HEK293 (cell line): ENCODE measurements around the gene PEX11G.

Experiments
- GLI4 ChIP-seq: fragments of 450-650 bp; formaldehyde crosslinking; IDR thresholded peaks from 2 replicates; pipeline ENCODE4 v1.5.1; 2016; ENCODE audit warnings: missing biosample characterization, missing genetic modification characterization
- TCF7L2 ChIP-seq: IDR thresholded peaks from 2 replicates; pipeline ENCODE4 v1.6.1; 2011; ENCODE audit warnings: low read depth, mild to moderate bottlenecking, inconsistent platforms, low read length, moderate library complexity, borderline replicate concordance
- ZBTB1 ChIP-seq: fragments of 450-650 bp; formaldehyde crosslinking; IDR thresholded peaks from 2 replicates; pipeline ENCODE4 v1.5.1; 2016; ENCODE audit warnings: missing biosample characterization, missing genetic modification characterization
- ZNF10 ChIP-seq: fragments of 450-650 bp; formaldehyde crosslinking; IDR thresholded peaks from 2 replicates; pipeline ENCODE4 v1.5.1; 2017; ENCODE audit warnings: missing biosample characterization, missing genetic modification characterization
- ZNF146 ChIP-seq: fragments of 450-650 bp; formaldehyde crosslinking; IDR thresholded peaks from 2 replicates; pipeline ENCODE4 v1.5.1; 2016; ENCODE audit warnings: missing biosample characterization, missing genetic modification characterization
- ZNF157 ChIP-seq: fragments of 450-650 bp; formaldehyde crosslinking; IDR thresholded peaks from 2 replicates; pipeline ENCODE4 v1.5.1; 2016; ENCODE audit warnings: missing biosample characterization, missing genetic modification characterization
- ZNF169 ChIP-seq: fragments of 450-650 bp; formaldehyde crosslinking; IDR thresholded peaks from 2 replicates; pipeline ENCODE4 v1.5.1; 2016; ENCODE audit warnings: missing biosample characterization, missing genetic modification characterization
- ZNF221 ChIP-seq: fragments of 450-650 bp; formaldehyde crosslinking; IDR thresholded peaks from 2 replicates; pipeline ENCODE4 v1.5.1; 2017; ENCODE audit warnings: missing biosample characterization, missing genetic modification characterization, borderline replicate concordance
- ZNF302 ChIP-seq: fragments of 450-650 bp; formaldehyde crosslinking; IDR thresholded peaks from 2 replicates; pipeline ENCODE4 v1.5.1; 2016; ENCODE audit warnings: missing biosample characterization, missing genetic modification characterization, low read depth
- ZNF529 ChIP-seq: fragments of 450-650 bp; formaldehyde crosslinking; IDR thresholded peaks from 2 replicates; pipeline ENCODE4 v1.5.1; 2017; ENCODE audit warnings: missing genetic modification characterization, missing biosample characterization; ENCODE audit not compliant: insufficient replicate concordance
- ZNF558 ChIP-seq: fragments of 450-650 bp; formaldehyde crosslinking; IDR thresholded peaks from 2 replicates; pipeline ENCODE4 v1.5.1; 2016; ENCODE audit warnings: missing biosample characterization, missing genetic modification characterization
- ZNF561 ChIP-seq: fragments of 450-650 bp; IDR thresholded peaks from 2 replicates; pipeline ENCODE4 v1.5.1; 2018; ENCODE audit warnings: missing biosample characterization, missing genetic modification characterization, borderline replicate concordance
- ZNF629 ChIP-seq: fragments of 450-650 bp; formaldehyde crosslinking; IDR thresholded peaks from 2 replicates; pipeline ENCODE4 v1.5.1; 2017; ENCODE audit warnings: missing biosample characterization, missing genetic modification characterization
- ZNF707 ChIP-seq: fragments of 450-650 bp; formaldehyde crosslinking; IDR thresholded peaks from 2 replicates; pipeline ENCODE4 v1.5.1; 2016; ENCODE audit warnings: missing biosample characterization, missing genetic modification characterization
- ZNF791 ChIP-seq: fragments of 450-650 bp; formaldehyde crosslinking; IDR thresholded peaks from 2 replicates; pipeline ENCODE4 v1.5.1; 2016; ENCODE audit warnings: missing biosample characterization, missing genetic modification characterization
- ZSCAN16 ChIP-seq: fragments of 450-650 bp; formaldehyde crosslinking; IDR thresholded peaks from 2 replicates; pipeline ENCODE4 v1.5.1; 2016; ENCODE audit warnings: missing biosample characterization, missing genetic modification characterization
- TF ChIP-seq, protein P1 (sequence below): fragments of 450-650 bp; formaldehyde crosslinking; conservative IDR thresholded peaks from 2 replicates; pipeline ENCODE4 v1.5.1; 2016; ENCODE audit warnings: low read depth, missing biosample characterization, missing genetic modification characterization
- TF ChIP-seq, protein P2 (sequence below): fragments of 450-650 bp; formaldehyde crosslinking; IDR thresholded peaks from 2 replicates; pipeline ENCODE4 v1.5.1; 2016; ENCODE audit warnings: missing biosample characterization, missing genetic modification characterization
- TF ChIP-seq, protein P3 (sequence below): fragments of 450-650 bp; formaldehyde crosslinking; IDR thresholded peaks from 2 replicates; pipeline ENCODE4 v1.5.1; 2016; ENCODE audit warnings: missing biosample characterization, missing genetic modification characterization
- TF ChIP-seq, protein P4 (sequence below): fragments of 450-650 bp; IDR thresholded peaks from 2 replicates; pipeline ENCODE4 v1.5.1; 2018; ENCODE audit warnings: missing biosample characterization, mild to moderate bottlenecking, missing genetic modification characterization
- TF ChIP-seq, protein P5 (sequence below): fragments of 450-650 bp; formaldehyde crosslinking; IDR thresholded peaks from 2 replicates; pipeline ENCODE4 v1.5.1; 2017; ENCODE audit warnings: missing biosample characterization, missing genetic modification characterization

The PEX11G gene

DNA sequence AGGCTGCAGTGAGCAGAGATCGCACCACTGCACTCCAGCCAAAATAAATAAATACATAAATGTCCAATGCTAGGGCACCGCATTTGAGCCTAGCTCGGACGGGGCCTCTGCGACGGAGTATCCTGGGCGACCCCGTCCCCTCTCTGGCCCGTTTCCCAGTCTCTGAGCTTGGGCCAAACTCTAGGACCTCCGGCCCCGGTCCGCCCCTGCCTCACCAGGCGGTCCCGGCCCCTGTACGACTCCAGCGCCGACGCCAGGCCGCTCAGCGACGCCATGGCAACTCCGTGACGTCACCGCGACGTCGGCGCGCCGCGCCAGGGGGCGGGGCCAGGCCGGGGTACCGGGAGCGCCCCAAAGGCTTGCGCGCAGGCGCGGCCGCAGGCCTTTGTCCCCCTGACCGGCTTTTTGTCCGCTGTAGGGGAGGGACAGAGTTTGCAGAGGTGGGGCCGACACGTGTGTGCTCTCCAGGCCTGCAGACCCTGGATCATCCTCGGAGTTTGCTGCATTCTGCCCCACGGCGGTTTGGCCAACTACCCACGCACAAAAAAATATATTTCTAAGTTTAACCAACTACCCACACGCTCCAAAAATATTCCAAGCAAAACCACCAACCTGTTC, at the start of gene PEX11G (continued):
- TF ChIP-seq, protein P1, sequence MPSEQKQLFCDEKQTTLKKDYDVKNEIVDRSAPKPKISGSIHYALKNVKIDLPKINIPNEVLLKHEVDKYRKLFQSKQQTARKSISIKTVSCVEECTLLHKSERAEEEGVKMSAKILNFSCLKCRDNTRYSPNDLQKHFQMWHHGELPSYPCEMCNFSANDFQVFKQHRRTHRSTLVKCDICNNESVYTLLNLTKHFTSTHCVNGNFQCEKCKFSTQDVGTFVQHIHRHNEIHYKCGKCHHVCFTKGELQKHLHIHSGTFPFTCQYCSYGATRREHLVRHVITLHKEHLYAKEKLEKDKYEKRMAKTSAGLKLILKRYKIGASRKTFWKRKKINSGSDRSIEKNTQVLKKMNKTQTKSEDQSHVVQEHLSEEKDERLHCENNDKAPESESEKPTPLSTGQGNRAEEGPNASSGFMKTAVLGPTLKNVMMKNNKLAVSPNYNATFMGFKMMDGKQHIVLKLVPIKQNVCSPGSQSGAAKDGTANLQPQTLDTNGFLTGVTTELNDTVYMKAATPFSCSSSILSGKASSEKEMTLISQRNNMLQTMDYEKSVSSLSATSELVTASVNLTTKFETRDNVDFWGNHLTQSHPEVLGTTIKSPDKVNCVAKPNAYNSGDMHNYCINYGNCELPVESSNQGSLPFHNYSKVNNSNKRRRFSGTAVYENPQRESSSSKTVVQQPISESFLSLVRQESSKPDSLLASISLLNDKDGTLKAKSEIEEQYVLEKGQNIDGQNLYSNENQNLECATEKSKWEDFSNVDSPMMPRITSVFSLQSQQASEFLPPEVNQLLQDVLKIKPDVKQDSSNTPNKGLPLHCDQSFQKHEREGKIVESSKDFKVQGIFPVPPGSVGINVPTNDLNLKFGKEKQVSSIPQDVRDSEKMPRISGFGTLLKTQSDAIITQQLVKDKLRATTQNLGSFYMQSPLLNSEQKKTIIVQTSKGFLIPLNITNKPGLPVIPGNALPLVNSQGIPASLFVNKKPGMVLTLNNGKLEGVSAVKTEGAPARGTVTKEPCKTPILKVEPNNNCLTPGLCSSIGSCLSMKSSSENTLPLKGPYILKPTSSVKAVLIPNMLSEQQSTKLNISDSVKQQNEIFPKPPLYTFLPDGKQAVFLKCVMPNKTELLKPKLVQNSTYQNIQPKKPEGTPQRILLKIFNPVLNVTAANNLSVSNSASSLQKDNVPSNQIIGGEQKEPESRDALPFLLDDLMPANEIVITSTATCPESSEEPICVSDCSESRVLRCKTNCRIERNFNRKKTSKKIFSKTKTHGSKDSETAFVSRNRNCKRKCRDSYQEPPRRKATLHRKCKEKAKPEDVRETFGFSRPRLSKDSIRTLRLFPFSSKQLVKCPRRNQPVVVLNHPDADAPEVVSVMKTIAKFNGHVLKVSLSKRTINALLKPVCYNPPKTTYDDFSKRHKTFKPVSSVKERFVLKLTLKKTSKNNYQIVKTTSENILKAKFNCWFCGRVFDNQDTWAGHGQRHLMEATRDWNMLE (tag by site-specific recombination), result 0 out of 2 replicates have a peak, but pooled peaks have one; percentile 10
- TF ChIP-seq ZNF221, result no peak
- TF ChIP-seq ZSCAN16 (tag by site-specific recombination), result no peak
- peak; percentile 99 for TF ChIP-seq ZNF629 (tag by site-specific recombination)
- TF ChIP-seq ZNF561 (tag by site-specific recombination), result peak; percentile 34; the same call in 1 of the 2 replicates
- TF ChIP-seq, protein P2, sequence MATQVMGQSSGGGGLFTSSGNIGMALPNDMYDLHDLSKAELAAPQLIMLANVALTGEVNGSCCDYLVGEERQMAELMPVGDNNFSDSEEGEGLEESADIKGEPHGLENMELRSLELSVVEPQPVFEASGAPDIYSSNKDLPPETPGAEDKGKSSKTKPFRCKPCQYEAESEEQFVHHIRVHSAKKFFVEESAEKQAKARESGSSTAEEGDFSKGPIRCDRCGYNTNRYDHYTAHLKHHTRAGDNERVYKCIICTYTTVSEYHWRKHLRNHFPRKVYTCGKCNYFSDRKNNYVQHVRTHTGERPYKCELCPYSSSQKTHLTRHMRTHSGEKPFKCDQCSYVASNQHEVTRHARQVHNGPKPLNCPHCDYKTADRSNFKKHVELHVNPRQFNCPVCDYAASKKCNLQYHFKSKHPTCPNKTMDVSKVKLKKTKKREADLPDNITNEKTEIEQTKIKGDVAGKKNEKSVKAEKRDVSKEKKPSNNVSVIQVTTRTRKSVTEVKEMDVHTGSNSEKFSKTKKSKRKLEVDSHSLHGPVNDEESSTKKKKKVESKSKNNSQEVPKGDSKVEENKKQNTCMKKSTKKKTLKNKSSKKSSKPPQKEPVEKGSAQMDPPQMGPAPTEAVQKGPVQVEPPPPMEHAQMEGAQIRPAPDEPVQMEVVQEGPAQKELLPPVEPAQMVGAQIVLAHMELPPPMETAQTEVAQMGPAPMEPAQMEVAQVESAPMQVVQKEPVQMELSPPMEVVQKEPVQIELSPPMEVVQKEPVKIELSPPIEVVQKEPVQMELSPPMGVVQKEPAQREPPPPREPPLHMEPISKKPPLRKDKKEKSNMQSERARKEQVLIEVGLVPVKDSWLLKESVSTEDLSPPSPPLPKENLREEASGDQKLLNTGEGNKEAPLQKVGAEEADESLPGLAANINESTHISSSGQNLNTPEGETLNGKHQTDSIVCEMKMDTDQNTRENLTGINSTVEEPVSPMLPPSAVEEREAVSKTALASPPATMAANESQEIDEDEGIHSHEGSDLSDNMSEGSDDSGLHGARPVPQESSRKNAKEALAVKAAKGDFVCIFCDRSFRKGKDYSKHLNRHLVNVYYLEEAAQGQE (tag by site-specific recombination), result no peak
- no peak for TF ChIP-seq ZNF707 (tag by site-specific recombination)
- no peak for TF ChIP-seq ZNF169 (tag by site-specific recombination)
- no peak for TF ChIP-seq GLI4 (tag by site-specific recombination)
- TF ChIP-seq ZNF791 (tag by site-specific recombination), result no peak
- TF ChIP-seq, protein P3, sequence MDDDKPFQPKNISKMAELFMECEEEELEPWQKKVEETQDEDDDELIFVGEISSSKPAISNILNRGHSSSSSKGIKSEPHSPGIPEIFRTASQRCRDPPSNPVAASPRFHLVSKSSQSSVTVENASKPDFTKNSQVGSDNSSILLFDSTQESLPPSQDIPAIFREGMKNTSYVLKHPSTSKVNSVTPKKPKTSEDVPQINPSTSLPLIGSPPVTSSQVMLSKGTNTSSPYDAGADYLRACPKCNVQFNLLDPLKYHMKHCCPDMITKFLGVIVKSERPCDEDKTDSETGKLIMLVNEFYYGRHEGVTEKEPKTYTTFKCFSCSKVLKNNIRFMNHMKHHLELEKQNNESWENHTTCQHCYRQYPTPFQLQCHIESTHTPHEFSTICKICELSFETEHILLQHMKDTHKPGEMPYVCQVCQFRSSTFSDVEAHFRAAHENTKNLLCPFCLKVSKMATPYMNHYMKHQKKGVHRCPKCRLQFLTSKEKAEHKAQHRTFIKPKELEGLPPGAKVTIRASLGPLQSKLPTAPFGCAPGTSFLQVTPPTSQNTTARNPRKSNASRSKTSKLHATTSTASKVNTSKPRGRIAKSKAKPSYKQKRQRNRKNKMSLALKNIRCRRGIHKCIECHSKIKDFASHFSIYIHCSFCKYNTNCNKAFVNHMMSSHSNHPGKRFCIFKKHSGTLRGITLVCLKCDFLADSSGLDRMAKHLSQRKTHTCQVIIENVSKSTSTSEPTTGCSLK (tag by site-specific recombination), result no peak
- no peak for TF ChIP-seq ZBTB1
- TF ChIP-seq, protein P4, sequence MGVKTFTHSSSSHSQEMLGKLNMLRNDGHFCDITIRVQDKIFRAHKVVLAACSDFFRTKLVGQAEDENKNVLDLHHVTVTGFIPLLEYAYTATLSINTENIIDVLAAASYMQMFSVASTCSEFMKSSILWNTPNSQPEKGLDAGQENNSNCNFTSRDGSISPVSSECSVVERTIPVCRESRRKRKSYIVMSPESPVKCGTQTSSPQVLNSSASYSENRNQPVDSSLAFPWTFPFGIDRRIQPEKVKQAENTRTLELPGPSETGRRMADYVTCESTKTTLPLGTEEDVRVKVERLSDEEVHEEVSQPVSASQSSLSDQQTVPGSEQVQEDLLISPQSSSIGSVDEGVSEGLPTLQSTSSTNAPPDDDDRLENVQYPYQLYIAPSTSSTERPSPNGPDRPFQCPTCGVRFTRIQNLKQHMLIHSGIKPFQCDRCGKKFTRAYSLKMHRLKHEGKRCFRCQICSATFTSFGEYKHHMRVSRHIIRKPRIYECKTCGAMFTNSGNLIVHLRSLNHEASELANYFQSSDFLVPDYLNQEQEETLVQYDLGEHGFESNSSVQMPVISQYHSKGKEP (tag by site-specific recombination), result no peak
- no peak for TF ChIP-seq TCF7L2
- TF ChIP-seq ZNF529, result no peak
- no peak for TF ChIP-seq ZNF10 (tag by site-specific recombination)
- no peak for TF ChIP-seq ZNF146 (tag by site-specific recombination)
- TF ChIP-seq ZNF157 (tag by site-specific recombination), result no peak
- TF ChIP-seq, protein P5, sequence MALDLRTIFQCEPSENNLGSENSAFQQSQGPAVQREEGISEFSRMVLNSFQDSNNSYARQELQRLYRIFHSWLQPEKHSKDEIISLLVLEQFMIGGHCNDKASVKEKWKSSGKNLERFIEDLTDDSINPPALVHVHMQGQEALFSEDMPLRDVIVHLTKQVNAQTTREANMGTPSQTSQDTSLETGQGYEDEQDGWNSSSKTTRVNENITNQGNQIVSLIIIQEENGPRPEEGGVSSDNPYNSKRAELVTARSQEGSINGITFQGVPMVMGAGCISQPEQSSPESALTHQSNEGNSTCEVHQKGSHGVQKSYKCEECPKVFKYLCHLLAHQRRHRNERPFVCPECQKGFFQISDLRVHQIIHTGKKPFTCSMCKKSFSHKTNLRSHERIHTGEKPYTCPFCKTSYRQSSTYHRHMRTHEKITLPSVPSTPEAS, result no peak
- no peak for TF ChIP-seq ZNF558 (tag by site-specific recombination)
- TF ChIP-seq ZNF302 (tag by site-specific recombination), result no peak
- TF ChIP-seq, all 188 proteins: peak for 44
